ENCODE data around the gene PGA3. TPM values are rescaled to one million over a fixed set of nuclear protein-coding genes. Genes with fewer than 3 reads are reported as not detected.
"Not testable (repeated sequence)": the region's sequence is repeated elsewhere in the genome, so short reads cannot be mapped to it uniquely, and the experiment has no call there.

PGA3 gene
- total and polyA plus RNA-seq, 5 experiments from 2014 or later, result not detected

- no peak overlapping the region for H3K4me3 Mint-ChIP-seq
- H3K27ac Mint-ChIP-seq, result no peak overlapping the region
- peaks cover 0 to 7% (median 2%) of the 10 kb centered on the region in 5 donors for H3K27me3 Mint-ChIP-seq
- POLR2A ChIA-PET, result interaction anchor here (0.7 kb wide), 2 partner anchors 243 to 253 kb away, joined by 3 to 4 read pairs; partner anchors contain the start of gene SLC15A3
- H3K4me1 Mint-ChIP-seq, result no peaks in the 10 kb centered on the region
- no peaks in the 10 kb centered on the region for H3K9me3 Mint-ChIP-seq
- DNase-seq (no peak), ATAC-seq (no peak)
- no peaks in the 10 kb centered on the region for H3K36me3 Mint-ChIP-seq
Observed at GRCh38 chr11:61194981-61195695, 8.2 kb upstream of the PGA3 start.

DNA sequence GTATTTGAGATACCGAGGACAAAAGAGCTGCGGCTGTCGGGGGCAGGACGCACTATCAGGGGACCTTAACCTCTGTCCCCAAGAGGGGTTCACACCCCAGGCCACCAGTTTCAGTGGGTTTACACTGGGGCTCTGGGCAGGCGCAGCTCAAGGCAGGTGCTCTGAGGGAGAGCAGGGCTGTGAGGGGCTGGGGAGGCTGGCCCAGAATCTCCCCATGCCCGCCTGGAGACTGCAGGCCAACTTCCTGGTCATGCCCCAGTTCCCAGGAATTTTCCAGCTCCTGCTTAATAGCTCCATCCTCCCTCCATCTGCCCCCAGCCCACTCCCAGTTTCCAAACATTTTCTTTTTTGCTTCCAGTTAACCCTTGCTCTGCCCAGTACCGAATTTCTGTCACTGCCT lies 7.6 kb upstream of the PGA3 start:
- Mint-ChIP-seq H3K27ac (no peak overlapping the region), H3K4me1 (no peaks in the 10 kb centered on the region), H3K9me3 (no peaks in the 10 kb centered on the region), H3K36me3 (no peaks in the 10 kb centered on the region), H3K4me3 (no peak overlapping the region), H3K27me3 (peaks cover 0 to 7% (median 7%) of the 10 kb centered on the region in 5 donors)
- DNase-seq, result no peak
- POLR2A ChIA-PET, result no interaction called here
- no peak for ATAC-seq

- H3K9me3 Mint-ChIP-seq, result no peaks in the 10 kb centered on the region
- H3K4me1 Mint-ChIP-seq, result peaks cover 0 to 3% (median 0%) of the 10 kb centered on the region in 4 donors
- peaks cover 4 to 12% (median 9%) of the 10 kb centered on the region in 5 donors for H3K27me3 Mint-ChIP-seq
- POLR2A ChIA-PET, result no interaction called here
- no peak overlapping the region for H3K4me3 Mint-ChIP-seq
- ATAC-seq (no peak), DNase-seq (no peak)
- no peak overlapping the region for H3K27ac Mint-ChIP-seq
- no peaks in the 10 kb centered on the region for H3K36me3 Mint-ChIP-seq
Observed at GRCh38 chr11:61198361-61198760, 5.0 kb upstream of the PGA3 start.

DNA sequence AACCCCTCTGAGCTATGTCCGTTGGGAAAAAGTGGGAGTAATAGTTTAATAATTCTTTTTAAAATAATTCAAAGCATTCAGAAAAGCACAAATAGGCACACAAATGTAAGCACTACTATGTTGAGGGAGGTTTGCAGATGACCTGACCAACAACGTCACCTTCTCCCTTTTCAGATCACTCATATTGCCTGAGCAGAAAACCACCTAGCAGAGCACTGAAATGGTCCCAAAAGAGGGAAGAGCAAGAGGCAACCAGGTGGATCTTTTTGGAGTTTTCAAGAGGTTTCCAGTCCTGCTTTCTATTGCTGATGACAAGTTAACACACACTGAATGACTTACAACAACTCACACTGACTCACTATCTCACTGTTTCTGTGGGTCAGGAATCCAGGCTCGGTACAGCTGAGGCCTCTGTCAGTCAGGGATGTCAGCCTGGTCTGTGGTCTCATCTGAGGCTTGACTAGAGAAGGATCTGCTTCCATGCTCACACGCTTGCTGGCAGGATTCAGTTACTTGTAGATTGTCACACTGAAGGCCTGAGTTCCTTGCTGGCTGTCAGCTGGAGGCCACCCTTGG lies 4.3 kb upstream of the PGA3 start:
- Mint-ChIP-seq H3K4me3 (no peak overlapping the region), H3K4me1 (peaks cover 0 to 3% (median 0%) of the 10 kb centered on the region in 4 donors), H3K27me3 (peaks cover 5 to 12% (median 9%) of the 10 kb centered on the region in 5 donors), H3K9me3 (no peaks in the 10 kb centered on the region), H3K36me3 (no peaks in the 10 kb centered on the region), H3K27ac (no peak overlapping the region)
- DNase-seq, result no peak
- POLR2A ChIA-PET, result no interaction called here
- no peak for ATAC-seq

GRCh38 chr11:61201476-61201875 lies 1.8 kb upstream of the PGA3 start:
- Mint-ChIP-seq H3K36me3 (no peaks in the 10 kb centered on the region), H3K9me3 (no peaks in the 10 kb centered on the region), H3K27me3 (peaks cover 1 to 20% (median 9%) of the 10 kb centered on the region in 5 donors), H3K4me1 (peaks cover 0 to 3% (median 0%) of the 10 kb centered on the region in 4 donors), H3K27ac (no peak overlapping the region), H3K4me3 (no peak overlapping the region)
- ATAC-seq (no peak), DNase-seq (no peak)
- POLR2A ChIA-PET, result no interaction called here

DNA sequence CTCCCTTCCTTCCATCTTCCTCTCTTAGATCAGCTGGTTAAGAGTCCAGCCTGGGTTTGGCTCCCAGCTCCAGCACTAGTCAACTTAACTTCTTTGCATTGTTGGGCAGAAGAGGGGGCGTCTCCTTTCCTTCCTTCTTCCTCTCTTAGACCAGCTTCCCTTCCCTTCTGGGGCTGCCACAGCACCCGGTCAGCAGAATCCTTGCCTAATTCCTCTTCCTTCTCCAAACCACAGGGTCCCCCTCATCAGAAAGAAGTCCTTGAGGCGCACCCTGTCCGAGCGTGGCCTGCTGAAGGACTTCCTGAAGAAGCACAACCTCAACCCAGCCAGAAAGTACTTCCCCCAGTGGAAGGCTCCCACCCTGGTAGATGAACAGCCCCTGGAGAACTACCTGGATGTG lies 558 bp downstream of the PGA3 start:
- H3K4me1 Mint-ChIP-seq, DNase-seq, H3K36me3 Mint-ChIP-seq, H3K27ac Mint-ChIP-seq, ATAC-seq, H3K9me3 Mint-ChIP-seq, H3K4me3 Mint-ChIP-seq, POLR2A ChIA-PET: not testable (repeated sequence)
- peaks cover 1 to 20% (median 9%) of the 10 kb centered on the region in 5 donors for H3K27me3 Mint-ChIP-seq

- POLR2A ChIA-PET, ATAC-seq, H3K36me3 Mint-ChIP-seq, H3K4me1 Mint-ChIP-seq, H3K9me3 Mint-ChIP-seq, H3K27ac Mint-ChIP-seq, H3K4me3 Mint-ChIP-seq, DNase-seq: not testable (repeated sequence)
- H3K27me3 Mint-ChIP-seq, result peaks cover 1 to 20% (median 9%) of the 10 kb centered on the region in 5 donors
Observed at GRCh38 chr11:61204502-61205059, 1.3 kb downstream of the PGA3 start.

DNA sequence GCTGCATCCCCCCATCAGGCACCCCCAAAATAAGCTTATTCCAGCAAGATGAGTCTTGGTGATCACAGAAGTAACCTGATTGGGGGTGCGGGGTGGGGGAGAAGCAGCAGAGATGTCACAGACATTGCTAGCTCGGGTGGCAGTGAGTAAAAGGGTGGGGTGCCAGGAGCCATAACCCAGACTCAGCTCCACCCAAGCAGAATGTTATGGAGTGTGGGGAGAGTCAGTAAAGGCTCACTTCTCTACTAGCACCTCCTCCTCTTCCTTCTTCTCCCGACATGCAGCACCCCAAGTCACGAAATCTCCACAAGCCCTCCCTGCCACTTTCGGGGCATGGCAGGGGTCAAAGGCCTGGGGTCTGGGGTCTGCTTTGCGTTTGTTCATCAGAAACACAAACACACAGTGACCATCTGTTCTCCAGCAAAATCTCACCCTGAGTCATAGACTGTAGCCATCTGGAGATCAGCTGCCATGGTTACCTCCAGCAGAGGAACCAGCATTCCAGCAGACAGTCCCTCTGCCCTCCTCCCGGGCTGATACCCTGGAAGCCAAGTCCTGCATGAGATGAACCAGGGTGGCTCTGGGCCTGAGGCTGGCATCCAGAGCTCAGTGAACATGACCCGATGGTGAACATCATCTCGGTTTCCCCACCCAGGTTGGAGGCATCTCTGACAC lies 4.5 kb downstream of the PGA3 start:
- H3K9me3 Mint-ChIP-seq, POLR2A ChIA-PET: not testable (repeated sequence)

DNA sequence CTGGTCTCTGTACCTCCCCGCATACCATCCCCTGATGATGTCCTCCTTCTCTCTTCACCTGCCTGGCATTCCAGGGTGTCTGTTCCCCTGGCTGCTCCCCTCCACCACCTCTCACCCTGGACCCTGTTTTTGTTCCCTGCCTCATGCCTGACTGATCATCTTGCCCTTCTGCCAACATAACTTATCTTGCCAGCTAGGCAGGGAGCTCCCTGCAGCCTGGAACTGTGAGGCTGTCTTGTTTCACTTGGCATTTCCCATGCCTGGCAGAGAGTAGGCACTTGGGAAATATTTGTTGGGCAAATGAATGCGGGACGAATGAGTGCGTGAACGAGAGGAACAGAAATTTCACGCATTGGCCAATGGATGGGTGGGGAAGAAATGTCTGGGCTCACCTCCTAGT lies 7.3 kb downstream of the PGA3 start:
- H3K27ac Mint-ChIP-seq, H3K27me3 Mint-ChIP-seq, H3K36me3 Mint-ChIP-seq, H3K4me1 Mint-ChIP-seq, POLR2A ChIA-PET, DNase-seq, ATAC-seq, H3K4me3 Mint-ChIP-seq, H3K9me3 Mint-ChIP-seq: not testable (repeated sequence)

More for the DNA sequence above, 4.5 kb downstream of the PGA3 start:
- H3K27ac Mint-ChIP-seq, H3K4me3 Mint-ChIP-seq, DNase-seq, H3K4me1 Mint-ChIP-seq, H3K36me3 Mint-ChIP-seq, ATAC-seq: not testable (repeated sequence)
- peaks cover 1 to 12% (median 6%) of the 10 kb centered on the region in 5 donors for H3K27me3 Mint-ChIP-seq

DNA sequence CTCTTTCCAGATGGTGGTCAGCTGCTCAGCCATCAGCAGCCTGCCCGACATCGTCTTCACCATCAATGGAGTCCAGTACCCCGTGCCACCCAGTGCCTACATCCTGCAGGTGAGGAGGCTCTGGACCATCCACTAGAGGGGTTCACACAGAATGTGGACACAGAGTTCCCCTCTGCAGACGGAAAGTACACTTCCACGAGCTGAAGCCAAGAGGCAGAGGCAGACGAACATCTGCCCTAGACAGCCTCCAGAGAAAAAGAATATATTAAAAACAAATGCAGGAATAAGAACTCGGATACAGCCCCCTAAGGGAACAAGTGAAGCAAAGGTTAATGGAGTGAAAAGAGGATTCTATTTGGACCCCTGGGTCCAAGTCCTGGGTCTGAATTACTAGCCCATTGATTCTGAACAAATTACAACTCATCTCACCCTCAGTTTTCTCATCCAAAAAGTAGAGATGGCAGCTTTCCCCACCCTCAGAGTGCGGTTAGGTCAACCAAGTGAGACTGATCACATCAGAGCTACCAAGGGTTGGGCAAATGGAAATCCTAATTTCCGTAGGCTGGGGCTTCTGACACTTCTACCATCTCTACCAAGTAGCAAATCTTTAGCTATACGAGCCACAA lies 8.1 kb downstream of the PGA3 start:
- H3K36me3 Mint-ChIP-seq, ATAC-seq, H3K9me3 Mint-ChIP-seq, H3K4me1 Mint-ChIP-seq, DNase-seq, H3K27me3 Mint-ChIP-seq, POLR2A ChIA-PET, H3K4me3 Mint-ChIP-seq, H3K27ac Mint-ChIP-seq: not testable (repeated sequence)

GRCh38 chr11:61212202-61212601 lies 8.9 kb downstream of the PGA3 start:
- DNase-seq, H3K27me3 Mint-ChIP-seq, H3K4me3 Mint-ChIP-seq, ATAC-seq, H3K27ac Mint-ChIP-seq, H3K9me3 Mint-ChIP-seq, H3K4me1 Mint-ChIP-seq, POLR2A ChIA-PET, H3K36me3 Mint-ChIP-seq: not testable (repeated sequence)

- H3K4me1 Mint-ChIP-seq, H3K36me3 Mint-ChIP-seq, H3K9me3 Mint-ChIP-seq, POLR2A ChIA-PET, DNase-seq, H3K27me3 Mint-ChIP-seq, ATAC-seq, H3K27ac Mint-ChIP-seq, H3K4me3 Mint-ChIP-seq: not testable (repeated sequence)
Observed at GRCh38 chr11:61213711-61214324, 10.5 kb downstream of the PGA3 start.
